Choroid plexus epithelial cell (primary cell): ENCODE results near the gene LSM6.

ENCODE experiments used
- DNase-seq: peaks from one replicate; pipeline ENCODE4 v3.0.0-alpha.2; 2010; ENCODE audit warnings: low read depth
- H3K4me3 ChIP-seq: 2 replicates; pipeline ENCODE4 v1.5.1; 2011; ENCODE audit warnings: low read depth, mild to moderate bottlenecking, control low read depth, low read length, moderate library complexity
- TF ChIP-seq, protein P1 (sequence below): conservative IDR thresholded peaks from 2 replicates; pipeline ENCODE4 v1.5.1; 2011; ENCODE audit warnings: low read depth, mild to moderate bottlenecking, control low read depth, inconsistent platforms, low read length, moderate library complexity

Gene LSM6

DNA sequence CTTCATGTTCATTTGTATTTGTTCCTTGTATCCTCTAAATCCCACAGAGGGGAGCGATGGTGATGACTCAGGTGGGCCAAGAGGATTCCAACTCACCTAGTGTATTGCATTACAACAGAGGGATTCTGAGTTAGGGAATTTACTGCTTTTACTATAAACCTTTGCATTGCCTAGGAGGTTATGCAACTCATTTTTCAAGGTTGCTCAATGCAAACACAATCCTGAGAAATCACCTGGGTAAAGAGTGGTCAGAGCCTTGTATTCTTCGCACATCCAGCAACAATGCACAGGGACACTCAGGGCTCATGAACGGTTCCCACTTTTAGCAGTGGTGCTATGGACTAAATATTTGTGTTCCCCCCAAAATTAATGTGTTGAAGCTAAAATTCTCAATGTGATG, 28.6 kb upstream of the LSM6 start:
- no peak for DNase-seq
- TF ChIP-seq, protein P1, sequence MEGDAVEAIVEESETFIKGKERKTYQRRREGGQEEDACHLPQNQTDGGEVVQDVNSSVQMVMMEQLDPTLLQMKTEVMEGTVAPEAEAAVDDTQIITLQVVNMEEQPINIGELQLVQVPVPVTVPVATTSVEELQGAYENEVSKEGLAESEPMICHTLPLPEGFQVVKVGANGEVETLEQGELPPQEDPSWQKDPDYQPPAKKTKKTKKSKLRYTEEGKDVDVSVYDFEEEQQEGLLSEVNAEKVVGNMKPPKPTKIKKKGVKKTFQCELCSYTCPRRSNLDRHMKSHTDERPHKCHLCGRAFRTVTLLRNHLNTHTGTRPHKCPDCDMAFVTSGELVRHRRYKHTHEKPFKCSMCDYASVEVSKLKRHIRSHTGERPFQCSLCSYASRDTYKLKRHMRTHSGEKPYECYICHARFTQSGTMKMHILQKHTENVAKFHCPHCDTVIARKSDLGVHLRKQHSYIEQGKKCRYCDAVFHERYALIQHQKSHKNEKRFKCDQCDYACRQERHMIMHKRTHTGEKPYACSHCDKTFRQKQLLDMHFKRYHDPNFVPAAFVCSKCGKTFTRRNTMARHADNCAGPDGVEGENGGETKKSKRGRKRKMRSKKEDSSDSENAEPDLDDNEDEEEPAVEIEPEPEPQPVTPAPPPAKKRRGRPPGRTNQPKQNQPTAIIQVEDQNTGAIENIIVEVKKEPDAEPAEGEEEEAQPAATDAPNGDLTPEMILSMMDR, result no peak
- no peak overlapping the region for H3K4me3 ChIP-seq

DNA sequence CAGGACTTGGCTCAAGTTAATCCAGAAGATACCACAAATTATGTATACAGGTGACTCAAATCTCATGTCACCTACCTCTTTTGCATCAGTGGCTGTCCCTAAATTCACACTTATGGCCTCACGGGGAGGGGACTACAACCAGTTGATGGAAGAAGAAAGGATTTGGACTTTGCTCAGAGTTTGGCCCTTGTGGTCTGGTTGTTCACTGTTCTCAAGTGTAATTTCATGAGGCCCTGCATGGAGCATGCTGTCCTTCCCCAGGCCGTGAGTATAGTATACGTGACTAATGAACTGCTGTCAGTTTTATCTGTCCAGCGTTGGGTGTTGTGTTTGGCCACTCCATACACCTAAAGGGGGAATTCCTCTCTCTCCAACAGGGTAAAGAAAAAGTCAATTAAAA, 27.5 kb upstream of the LSM6 start:
- DNase-seq, result no peak
- TF ChIP-seq, protein P1, result no peak

DNA sequence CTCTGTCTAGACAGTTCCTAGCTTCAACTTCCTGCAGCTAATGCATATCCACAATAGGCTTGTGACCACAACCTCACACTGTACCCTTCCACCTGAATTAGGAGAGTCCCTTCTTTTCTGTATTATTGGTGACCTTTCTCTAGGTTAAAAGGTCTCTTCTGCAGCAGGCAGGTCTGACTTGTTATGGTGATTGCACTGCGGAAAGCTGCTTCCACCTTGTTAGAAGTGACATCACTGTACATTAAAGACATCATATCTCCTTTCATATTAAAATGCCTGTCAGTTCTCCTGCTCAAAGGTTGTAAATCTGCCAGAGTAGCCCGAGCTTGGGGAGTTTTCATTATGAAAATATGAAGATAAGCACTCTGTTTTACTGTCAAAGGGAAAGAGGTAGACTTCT, 21.5 kb upstream of the LSM6 start:
- H3K4me3 ChIP-seq, result no peak overlapping the region
- DNase-seq, result no peak
- TF ChIP-seq, protein P1, result no peak

More for the DNA sequence above, 27.5 kb upstream of the LSM6 start:
- no peak overlapping the region for H3K4me3 ChIP-seq

DNA sequence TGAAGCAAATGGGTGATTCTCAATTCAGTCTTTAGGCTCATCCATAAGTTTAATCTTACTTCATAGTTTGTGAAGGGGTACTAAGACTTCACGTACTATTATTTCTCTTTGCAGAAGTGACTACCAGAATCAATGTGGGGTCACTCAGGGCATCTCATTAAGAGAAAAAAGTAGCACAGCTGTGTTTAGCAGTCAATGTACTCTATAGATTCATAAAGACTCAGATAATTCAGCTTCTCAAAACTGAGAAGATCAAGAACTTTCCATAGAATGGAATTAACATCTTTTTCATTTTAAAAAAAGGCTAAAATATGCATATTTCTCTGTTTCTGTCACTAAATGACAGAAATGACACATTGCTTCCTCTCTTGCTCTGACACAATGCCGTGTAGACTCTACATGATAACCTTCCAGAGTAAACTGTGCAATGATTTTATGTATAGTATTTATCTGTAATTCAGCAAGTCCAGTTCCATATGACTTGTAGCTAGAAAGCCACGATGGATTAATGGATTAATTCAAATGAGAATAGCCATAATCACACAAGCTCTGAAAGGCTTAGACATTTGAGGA, 20.3 kb upstream of the LSM6 start:
- no peak for DNase-seq
- TF ChIP-seq, protein P1, result no peak
- H3K4me3 ChIP-seq, result no peak overlapping the region

DNA sequence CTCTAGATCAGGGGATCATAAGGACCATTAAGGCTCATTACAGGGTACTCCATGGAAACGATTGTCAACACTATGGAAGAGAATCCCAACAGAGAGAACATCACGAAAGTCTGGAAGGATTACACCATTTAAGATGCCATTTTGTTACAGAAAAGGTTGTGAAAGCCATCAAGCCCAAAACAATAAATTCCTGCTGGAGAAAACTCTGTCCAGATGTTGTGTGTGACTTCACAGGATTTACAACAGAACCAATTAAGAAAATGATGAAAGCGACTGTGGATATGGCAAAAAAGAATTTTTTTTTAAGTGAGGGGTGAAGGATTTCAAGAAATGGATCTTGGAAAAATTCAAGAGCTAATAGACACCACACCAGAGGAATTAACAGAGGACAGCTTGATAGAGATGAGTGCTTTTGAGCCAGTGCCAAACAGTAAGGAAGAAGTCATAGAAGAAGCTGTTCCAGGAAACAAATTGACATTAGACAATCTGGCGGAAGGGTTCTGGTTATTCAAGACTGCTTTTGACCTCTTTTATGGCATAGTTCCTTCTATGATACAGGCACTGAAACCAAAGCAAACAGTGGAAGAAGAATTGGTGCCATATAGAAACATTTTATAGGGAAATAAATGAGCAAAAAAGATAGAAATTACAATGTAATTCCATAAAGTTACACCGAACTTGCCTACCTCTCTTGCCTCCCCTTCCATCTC, 17.3 kb upstream of the LSM6 start:
- no peak overlapping the region for H3K4me3 ChIP-seq
- DNase-seq, result no peak
- TF ChIP-seq, protein P1, result no peak

DNA sequence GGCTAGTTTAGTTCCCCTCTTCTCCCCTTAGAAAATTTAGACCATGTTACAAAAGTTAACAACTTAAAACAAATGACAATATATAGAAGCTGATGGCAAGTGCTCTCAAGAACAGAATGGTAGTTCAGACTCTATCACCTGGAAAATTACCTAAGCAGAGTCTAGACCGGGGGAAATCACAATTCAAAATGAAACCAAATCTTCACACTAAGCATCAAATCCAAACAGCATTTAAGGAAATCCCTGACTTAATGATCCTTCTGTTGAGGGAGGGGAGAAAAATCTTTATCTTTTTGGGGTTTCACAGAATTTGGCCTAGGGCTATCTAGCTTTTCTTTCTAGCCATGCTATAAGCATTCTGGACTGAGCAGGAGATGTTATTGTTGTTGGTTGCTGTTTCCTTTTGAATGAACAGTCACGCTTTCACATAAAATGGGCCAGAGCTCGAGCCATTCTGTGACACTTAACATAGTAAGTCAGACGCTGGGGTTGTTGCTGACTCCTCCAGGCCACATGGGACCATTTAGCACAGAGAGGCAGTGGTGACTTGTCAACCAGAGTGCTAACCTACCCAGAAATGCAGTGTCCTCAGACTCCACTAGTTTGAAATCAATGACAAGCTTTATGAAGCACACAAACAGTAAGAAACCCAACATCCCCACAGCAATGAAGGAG, 16.0 kb upstream of the LSM6 start:
- DNase-seq, result no peak
- TF ChIP-seq, protein P1, result no peak
- no peak overlapping the region for H3K4me3 ChIP-seq
